K562 (cell line): ENCODE data around the gene KDM2B. TPM values are rescaled to one million over a fixed set of nuclear protein-coding genes. Genes with fewer than 3 reads are reported as not detected.
A peak's percentile ranks its signal among the peaks of the same experiment; 100 is the strongest.

Experiments used
- ATAC-seq: fragments of 200-7000 bp; cut with Tn5 transposase; 3 replicates; pipeline ENCODE4 v1.9.1; 2020; ENCODE audit warnings: moderate library complexity
- BruUV-seq: library from RNA; stranded (reverse); fragments of 400-500 nt; replicated peaks from 2 replicates; lab custom pipeline; 2021; lab: Mats Ljungman, UMichigan
- CTCF ChIA-PET: fragments of 300-600 bp; formaldehyde crosslinking; extraction: SDS; loops from one replicate; lab custom pipeline; 2021; ENCODE audit warnings: low intra/inter-chr PET ratio; lab: Yijun Ruan, JAX
- POLR2A ChIA-PET: fragments of 300-600, 350-650 bp; sonication (Branson Sonifier 250); formaldehyde crosslinking; extraction: SDS; loops from one replicate; lab custom pipeline; 2021; ENCODE audit warnings: antibody characterized with exemption, inconsistent platforms; lab: Yijun Ruan, JAX
- DNase-seq, 4 experiments: peaks; one replicate each; pipeline versions ENCODE4 v3.0.0 to v3.0.0-alpha.2; 2011 to 2018; ENCODE audit warnings: low spot score in 3 of 4, mixed read lengths in 3 of 4; ENCODE audit errors: extremely low read depth in 1 of 4
- FAIRE-seq: peaks from 2 replicates; lab custom pipeline; 2011; peaks lifted over from hg19 to GRCh38; lab: Jason Lieb, UNC
- H2AFZ ChIP-seq: 2 replicates; pipeline ENCODE4 v1.6.0; 2011; ENCODE audit warnings: low read depth, low read length, control low read depth, inconsistent platforms
- H3K27ac ChIP-seq: fragments of 200-600 bp; 3 replicates; pipeline ENCODE4 v1.8.0; 2011; ENCODE audit warnings: low read depth, mild to moderate bottlenecking, control low read depth, inconsistent platforms, low read length, moderate library complexity, mixed read lengths; ENCODE audit errors: extremely low read depth
- H3K27me3 ChIP-seq, 2 experiments: fragments of 300-600 bp in 1 of 2; 2 replicates in 1 of 2; 3 replicates in 1 of 2; pipeline versions ENCODE4 v1.6.0 to v1.8.0; 2011; ENCODE audit warnings: inconsistent platforms in 2 of 2, low read length in 2 of 2, mild to moderate bottlenecking in 1 of 2, mixed read lengths in 1 of 2, moderate library complexity in 1 of 2; ENCODE audit not compliant: control insufficient read depth in 2 of 2, insufficient read depth in 2 of 2
- H3K36me3 ChIP-seq: fragments of 300-600 bp; 3 replicates; pipeline ENCODE4 v1.8.0; 2011; ENCODE audit warnings: mild to moderate bottlenecking, low read length, inconsistent platforms; ENCODE audit not compliant: control insufficient read depth, insufficient read depth
- H3K4me1 ChIP-seq, 2 experiments: fragments of 200-600 bp in 1 of 2; replicated peaks in 1 of 2; 2 replicates in 1 of 2; 3 replicates in 1 of 2; pipeline versions ENCODE4 v1.5.1 to v1.8.0; 2011; ENCODE audit warnings: inconsistent platforms in 2 of 2, low read length in 2 of 2, mild to moderate bottlenecking in 1 of 2, mixed read lengths in 1 of 2, moderate library complexity in 1 of 2; ENCODE audit not compliant: control insufficient read depth in 2 of 2, insufficient read depth in 2 of 2
- H3K4me2 ChIP-seq: 2 replicates; pipeline ENCODE4 v1.6.1; 2011; ENCODE audit warnings: low read length, control low read depth, inconsistent platforms, mixed read lengths; ENCODE audit not compliant: insufficient read depth
- H3K4me3 ChIP-seq: fragments of 200-600 bp; sonication (generic), shearing (Covaris generic); 2 replicates; pipeline ENCODE4 v1.5.1; 2016; ENCODE audit warnings: control low read depth, inconsistent platforms
- H3K79me2 ChIP-seq: fragments of 200-600 bp; 3 replicates; pipeline ENCODE4 v1.8.0; 2011; ENCODE audit warnings: low read length, inconsistent platforms; ENCODE audit not compliant: control insufficient read depth, insufficient read depth
- H3K9ac ChIP-seq, 2 experiments: 2 replicates each; pipeline versions ENCODE4 v1.6.0 to v1.6.1; 2011; ENCODE audit warnings: low read depth in 2 of 2, low read length in 2 of 2, control low read depth in 1 of 2, inconsistent platforms in 1 of 2, mild to moderate bottlenecking in 1 of 2, mixed read lengths in 1 of 2; ENCODE audit not compliant: insufficient read depth in 1 of 2
- H3K9me1 ChIP-seq: one replicate; pipeline ENCODE4 v1.6.0; 2011; ENCODE audit warnings: inconsistent platforms, mild to moderate bottlenecking, low read length, moderate library complexity; ENCODE audit not compliant: control insufficient read depth, insufficient read depth
- H3K9me3 ChIP-seq: replicated peaks from 2 replicates; pipeline ENCODE4 v1.5.1; 2011; ENCODE audit warnings: low read depth, low read length, inconsistent platforms; ENCODE audit not compliant: control insufficient read depth, insufficient read depth
- H4K20me1 ChIP-seq: replicated peaks from 2 replicates; pipeline ENCODE4 v1.6.1; 2011; ENCODE audit warnings: low read length, inconsistent platforms, mixed read lengths; ENCODE audit not compliant: control insufficient read depth, insufficient read depth
- CBFB ChIP-seq: sonication (generic); formaldehyde crosslinking; IDR thresholded peaks from 2 replicates; pipeline ENCODE4 v1.4.0; 2020; ENCODE audit warnings: mild to moderate bottlenecking, missing genetic modification reagents
- MLLT1 ChIP-seq, 2 experiments: fragments of 450-650 bp; IDR thresholded peaks; 2 replicates each; pipeline ENCODE4 v1.6.1; 2016
- POLR2A ChIP-seq: fragments of 450-650 bp; conservative IDR thresholded peaks from 2 replicates; pipeline ENCODE4 v1.6.1; 2016
- POLR2G ChIP-seq: fragments of 200-400 bp; formaldehyde crosslinking; IDR thresholded peaks from 2 replicates; pipeline ENCODE4 v1.6.1; 2017; ENCODE audit warnings: low read depth, mild to moderate bottlenecking, antibody characterized with exemption, low read length, moderate library complexity
- WGBS: fragments of 100-300 bp; shearing (Covaris generic); methylation state at CpG from one replicate; pipeline ENCODE4 v1.1.6; 2016; ENCODE audit warnings: low coverage, mixed read lengths; ENCODE audit not compliant: insufficient coverage; ENCODE audit errors: missing lambda C conversion rate; 5-methylcytosine and 5-hydroxymethylcytosine counted together
- in situ Hi-C: fragments of 300-500 bp; cut with MboI; formaldehyde crosslinking; loops from 4 replicates; pipeline ENCODE4 v1.15.0; 2018; ENCODE audit warnings: inconsistent platforms, mixed read lengths
- intact Hi-C: fragments of 100-400 bp; cut with micrococcal nuclease; formaldehyde crosslinking; loops from 2 replicates; pipeline ENCODE4 v1.14.2; 2022
- polyA plus RNA-seq, 8 experiments: library from polyadenylated mRNA; depleted of rRNA in 4 of 8; stranded (reverse) in 5 of 8; unstranded in 3 of 8; fragments of >200 nt; fragmentation: Nextera tagmentation in 2 of 8; fragmentation: Illumina TruSeq in 1 of 8; extraction: Ambion mirVana in 2 of 8; extraction: Trizol in 1 of 8; gene quantifications; 2 replicates each; pipeline versions ENCODE4 v1.2.1 to v1.2.3, GENCODE V29; 2011 to 2014; ENCODE audit warnings: inconsistent platforms in 1 of 8, missing spikeins in 1 of 8
- total RNA-seq, 7 experiments: library from RNA; depleted of rRNA in 6 of 7; stranded (reverse); fragments of >200 nt in 6 of 7; fragmentation: Illumina TruSeq in 2 of 7; extraction: Trizol in 2 of 7; gene quantifications; 2 replicates each; pipeline versions ENCODE4 v1.2.1 to v1.2.3, GENCODE V29; 2011 to 2021; ENCODE audit warnings: low replicate concordance in 1 of 7

Gene KDM2B
- total and polyA plus RNA-seq, 9 of the 15 experiments (the other 6 are each of a cell fraction or from before 2014, with no cell fraction given) = 7.4 to 50.5 (median 22.5) TPM

- Histone ChIP-seq H3K27ac (no peak overlapping the region), H3K9me3 (peaks cover 6% of the 10 kb centered on the region; the same call in 1 of the 2 replicates), H4K20me1 (no peaks in the 10 kb centered on the region), H3K4me2 (no peak overlapping the region), H3K4me1 (no peaks in the 10 kb centered on the region), H3K36me3 (peaks cover 83% of the 10 kb centered on the region), H3K9me1 (no peaks in the 10 kb centered on the region), H3K27me3 (no peaks in the 10 kb centered on the region), H3K9ac (no peak overlapping the region), H3K4me3 (no peak overlapping the region), H3K79me2 (no peaks in the 10 kb centered on the region), H2AFZ (no peak overlapping the region)
- 0 out of 2 replicates have a peak, but pooled peaks have one; percentile 21 for TF ChIP-seq POLR2G
- TF ChIP-seq CBFB (CRISPR knock-in tag) = no peak
- no peak for TF ChIP-seq MLLT1 (IDR thresholded peaks at IDR 0.05)
- TF ChIP-seq POLR2A = 0 out of 2 replicates have a peak, but pooled peaks have one; percentile 19
- no peak for FAIRE-seq
- intact Hi-C loops = no loop called here
- CTCF ChIA-PET = no interaction called here
- POLR2A ChIA-PET = interaction anchor here (0.6 to 1.6 kb wide), 9 partner anchors 8 to 96 kb away, joined by 3 to 4 read pairs (median 3); no protein-coding TSS in a partner anchor
- in situ Hi-C loops = no loop called here
- 97% methylated on average over 11 of the region's 11 CpGs for WGBS
- no peak for DNase-seq
- BruUV-seq = no TSS peak
- ATAC-seq = no peak; the same call in 2 of the 3 replicates
Observed at GRCh38 chr12:121432740-121433480, 147.9 kb downstream of the KDM2B start.
